Bronchial epithelial cell (primary cell): ENCODE data around the gene NPPB. TPM values are rescaled to one million over a fixed set of nuclear protein-coding genes. Genes with fewer than 3 reads are reported as not detected.

Experiments
- DNase-seq: peaks from one replicate; pipeline ENCODE4 v3.0.0-alpha.2; 2010; ENCODE audit warnings: low read depth
- FAIRE-seq: peaks from 2 replicates; lab custom pipeline; 2011; peaks lifted over from hg19 to GRCh38; lab: Jason Lieb, UNC
- H3K27me3 ChIP-seq: 2 replicates; pipeline ENCODE4 v1.5.1; 2011; ENCODE audit warnings: low read length; ENCODE audit not compliant: control insufficient read depth, insufficient read depth
- H3K36me3 ChIP-seq: 2 replicates; pipeline ENCODE4 v1.5.1; 2011; ENCODE audit warnings: low read length; ENCODE audit not compliant: control insufficient read depth, insufficient read depth
- H3K4me3 ChIP-seq: 2 replicates; pipeline ENCODE4 v1.5.1; 2011; ENCODE audit warnings: mild to moderate bottlenecking, low read depth, low read length, control low read depth
- total RNA-seq: library from RNA; depleted of rRNA; stranded (reverse); fragments of >200 nt; gene quantifications from 2 replicates; pipeline ENCODE4 v1.2.1, GENCODE V29; 2014
- TF ChIP-seq, protein P1 (sequence below): IDR thresholded peaks from 2 replicates; pipeline ENCODE4 v1.5.1; 2011; ENCODE audit warnings: mild to moderate bottlenecking, moderate library complexity, low read length, control low read depth, inconsistent platforms; ENCODE audit not compliant: insufficient read depth, severe bottlenecking

Gene NPPB
- total RNA-seq, 1 donor from 2014 or later = not detected

DNA sequence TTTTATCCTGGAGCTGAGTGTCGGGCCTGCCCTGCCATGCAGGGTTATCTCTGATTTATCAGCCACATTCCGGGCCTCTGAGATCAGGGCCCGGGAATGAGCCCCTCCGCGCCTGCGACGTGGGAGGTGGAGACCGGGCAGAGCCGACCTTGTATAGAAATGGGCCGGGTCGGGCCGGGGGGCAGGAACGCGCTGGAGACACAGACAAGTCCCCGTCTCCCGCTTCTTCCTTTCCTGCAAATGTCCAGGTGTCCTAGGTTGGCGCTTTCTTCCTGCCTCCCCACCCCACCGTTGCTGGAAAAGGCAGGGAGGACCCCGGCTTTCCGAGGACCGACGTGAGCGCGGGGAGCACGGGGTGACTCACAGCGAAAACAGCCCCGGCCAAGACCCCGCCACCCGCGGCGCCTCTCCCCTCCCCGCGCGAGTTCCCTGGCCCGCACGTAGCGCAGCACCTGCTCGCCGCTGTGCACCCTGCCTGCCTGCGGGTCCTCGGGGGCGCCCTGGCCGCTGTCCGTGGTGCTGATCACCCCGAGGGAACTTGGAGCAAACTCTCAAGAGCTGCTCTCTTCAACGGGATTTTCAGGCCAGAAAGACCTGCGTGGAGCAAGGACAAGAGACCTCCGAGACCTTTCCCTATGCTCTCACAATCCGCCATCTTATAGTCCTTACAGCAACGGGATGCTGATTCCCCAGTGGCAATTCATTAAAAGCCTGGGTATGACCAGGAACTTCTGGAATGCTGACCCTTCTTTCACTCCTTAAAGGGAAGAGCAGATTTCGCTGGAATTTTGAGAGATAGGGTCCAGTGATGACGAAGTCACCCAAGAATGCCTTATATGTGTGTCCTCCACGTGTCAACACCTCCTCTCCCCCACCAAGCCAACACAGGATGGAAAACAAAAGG lies 475 bp upstream of the NPPB start:
- H3K4me3 ChIP-seq = no peak overlapping the region
- H3K27me3 ChIP-seq = peaks cover 29% of the 10 kb centered on the region
- DNase-seq (peak; percentile 20), FAIRE-seq (no peak)
- TF ChIP-seq, protein P1, sequence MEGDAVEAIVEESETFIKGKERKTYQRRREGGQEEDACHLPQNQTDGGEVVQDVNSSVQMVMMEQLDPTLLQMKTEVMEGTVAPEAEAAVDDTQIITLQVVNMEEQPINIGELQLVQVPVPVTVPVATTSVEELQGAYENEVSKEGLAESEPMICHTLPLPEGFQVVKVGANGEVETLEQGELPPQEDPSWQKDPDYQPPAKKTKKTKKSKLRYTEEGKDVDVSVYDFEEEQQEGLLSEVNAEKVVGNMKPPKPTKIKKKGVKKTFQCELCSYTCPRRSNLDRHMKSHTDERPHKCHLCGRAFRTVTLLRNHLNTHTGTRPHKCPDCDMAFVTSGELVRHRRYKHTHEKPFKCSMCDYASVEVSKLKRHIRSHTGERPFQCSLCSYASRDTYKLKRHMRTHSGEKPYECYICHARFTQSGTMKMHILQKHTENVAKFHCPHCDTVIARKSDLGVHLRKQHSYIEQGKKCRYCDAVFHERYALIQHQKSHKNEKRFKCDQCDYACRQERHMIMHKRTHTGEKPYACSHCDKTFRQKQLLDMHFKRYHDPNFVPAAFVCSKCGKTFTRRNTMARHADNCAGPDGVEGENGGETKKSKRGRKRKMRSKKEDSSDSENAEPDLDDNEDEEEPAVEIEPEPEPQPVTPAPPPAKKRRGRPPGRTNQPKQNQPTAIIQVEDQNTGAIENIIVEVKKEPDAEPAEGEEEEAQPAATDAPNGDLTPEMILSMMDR = peak; percentile 29
- H3K36me3 ChIP-seq = no peaks in the 10 kb centered on the region

DNA sequence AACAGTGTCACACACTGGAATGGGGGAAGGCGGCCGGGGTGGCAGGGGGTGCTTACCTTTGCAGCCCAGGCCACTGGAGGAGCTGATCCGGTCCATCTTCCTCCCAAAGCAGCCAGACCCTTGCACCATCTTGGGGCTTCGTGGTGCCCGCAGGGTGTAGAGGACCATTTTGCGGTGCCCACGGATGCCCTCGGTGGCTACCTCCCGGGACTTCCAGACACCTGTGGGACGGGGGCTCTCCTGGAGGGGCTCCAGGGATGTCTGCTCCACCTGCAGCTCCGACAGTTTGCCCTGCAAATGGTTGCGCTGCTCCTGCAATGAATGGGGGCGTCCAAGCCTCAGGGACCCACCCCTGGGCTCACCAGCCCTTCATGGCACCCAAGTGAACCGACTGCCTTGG lies 587 bp downstream of the NPPB start:
- peaks cover 29% of the 10 kb centered on the region for H3K27me3 ChIP-seq

DNA sequence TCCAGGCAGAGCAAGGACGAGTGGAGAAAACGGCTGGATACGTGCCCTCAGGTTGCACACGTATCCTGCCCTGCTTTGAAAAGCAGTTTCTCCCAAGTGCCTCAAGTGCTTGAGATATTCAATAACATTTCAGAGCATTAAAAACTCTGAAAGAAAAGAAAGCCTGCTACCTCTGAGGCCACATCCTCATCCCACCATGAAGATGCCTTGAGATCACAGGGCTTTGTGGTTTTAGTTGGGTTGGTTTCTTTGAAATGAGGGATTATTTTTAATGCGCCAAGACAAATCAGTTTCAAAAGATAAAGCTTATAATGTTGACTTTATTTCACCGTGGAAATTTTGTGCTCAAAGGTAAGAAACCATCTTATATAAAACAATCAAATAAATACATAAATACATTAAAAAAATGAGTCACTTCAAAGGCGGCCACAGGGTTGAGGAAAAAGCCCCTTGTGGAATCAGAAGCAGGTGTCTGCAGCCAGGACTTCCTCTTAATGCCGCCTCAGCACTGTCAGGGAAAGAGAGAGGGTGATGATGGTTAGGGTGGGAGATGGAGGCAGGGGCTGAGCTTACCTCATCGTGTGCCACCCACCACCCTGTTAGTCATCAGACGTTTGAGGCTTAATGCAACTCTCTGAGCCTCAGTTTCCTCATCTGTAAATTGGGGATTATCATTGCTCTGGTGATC lies 1.4 kb downstream of the NPPB start:
- TF ChIP-seq, protein P1 = no peak
- no peak for DNase-seq
- no peak for FAIRE-seq
- no peak overlapping the region for H3K4me3 ChIP-seq
- H3K27me3 ChIP-seq = peaks cover 29% of the 10 kb centered on the region
- H3K36me3 ChIP-seq = no peaks in the 10 kb centered on the region

More for the DNA sequence above, 587 bp downstream of the NPPB start:
- DNase-seq = no peak
- H3K4me3 ChIP-seq = no peak overlapping the region
- FAIRE-seq = no peak
- TF ChIP-seq, protein P1 = no peak
- H3K36me3 ChIP-seq = no peaks in the 10 kb centered on the region

DNA sequence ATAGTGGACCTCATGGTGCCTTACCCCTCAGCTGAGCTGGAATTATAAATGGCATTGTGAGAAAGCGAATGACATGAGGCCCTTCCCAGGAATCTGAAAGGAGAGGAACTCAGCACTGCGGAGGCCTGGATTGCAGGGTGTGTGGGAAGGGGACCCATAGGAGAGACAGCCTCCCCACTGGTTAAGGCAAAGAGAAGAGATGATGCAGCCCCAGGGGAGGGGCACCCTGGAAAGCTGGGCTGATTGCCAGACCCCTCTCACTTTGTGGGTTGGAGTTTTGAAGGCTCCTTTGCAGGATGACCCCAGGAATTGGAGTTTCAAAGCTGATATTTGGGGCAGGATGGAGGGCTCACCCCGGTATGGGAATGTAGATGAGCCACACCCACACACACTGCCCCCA lies 2.0 kb downstream of the NPPB start:
- Histone ChIP-seq H3K36me3 (no peaks in the 10 kb centered on the region), H3K4me3 (no peak overlapping the region), H3K27me3 (peaks cover 27% of the 10 kb centered on the region)
- DNase-seq = no peak
- TF ChIP-seq, protein P1 = no peak
- no peak for FAIRE-seq

DNA sequence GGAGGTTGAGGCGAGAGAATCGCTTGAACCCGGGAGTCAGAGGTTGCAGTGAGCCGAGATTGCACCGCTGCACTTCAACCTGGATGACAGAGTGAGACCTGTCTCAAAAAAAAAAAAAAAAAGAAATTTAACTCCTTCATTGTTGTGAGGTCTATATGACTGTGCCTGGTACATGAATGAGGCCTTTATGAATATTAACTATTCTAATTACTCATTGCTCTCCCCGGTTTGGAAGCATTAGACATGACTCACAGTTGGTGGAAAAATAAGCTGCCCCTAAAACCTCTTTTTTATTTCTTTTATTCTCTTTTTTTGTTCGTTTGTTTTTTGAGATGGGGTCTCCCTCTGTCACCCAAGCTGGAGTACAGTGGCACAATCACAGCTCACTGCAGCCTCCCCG lies 3.3 kb downstream of the NPPB start:
- FAIRE-seq = no peak
- TF ChIP-seq, protein P1 = no peak
- DNase-seq = peak; percentile 39

More for the DNA sequence above, 3.3 kb downstream of the NPPB start:
- peaks cover 24% of the 10 kb centered on the region for H3K27me3 ChIP-seq
- no peaks in the 10 kb centered on the region for H3K36me3 ChIP-seq
- H3K4me3 ChIP-seq = no peak overlapping the region
